ENCODE measurements around the gene CUBN. TPM values are rescaled to one million over a fixed set of nuclear protein-coding genes. Genes with fewer than 3 reads are reported as not detected.

CUBN gene
- total and polyA plus RNA-seq, 10 of the 15 experiments (the other 5 are each of a cell fraction or from before 2014, with no cell fraction given) = under 0.01 to 0.14 (median 0.02) TPM; not detected in 6

DNA sequence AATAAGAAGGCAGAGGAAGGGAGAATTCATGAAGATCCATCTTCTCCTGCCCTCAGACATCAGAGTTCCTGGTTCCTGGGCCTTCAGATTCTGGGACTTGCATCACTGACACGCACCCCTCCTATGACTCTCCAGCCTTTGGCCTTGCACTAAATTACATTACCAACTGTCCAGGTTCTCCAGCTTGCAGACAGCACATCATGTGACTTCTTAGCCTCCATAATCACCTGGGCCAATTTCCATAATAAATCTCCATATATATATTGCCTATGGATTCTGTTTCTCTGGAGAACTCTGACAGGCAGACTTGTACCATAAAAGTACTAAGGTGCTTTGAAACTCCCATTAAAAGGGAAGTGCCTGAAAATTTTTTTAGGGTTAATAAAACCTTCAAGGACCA is 335.6 kb downstream of the CUBN start:
- 100% methylated on average over 1 of the region's 1 CpG for WGBS (ENCODE audit: insufficient coverage, insufficient replicate concordance, low lambda C conversion rate, missing lambda C conversion rate)
- in situ Hi-C loops (cut with MboI) = no loop called here
- intact Hi-C loops (cut with micrococcal nuclease; ENCODE audit: unreplicated experiment) = no loop called here
- H3K27ac ChIP-seq (ENCODE audit: control insufficient read depth, insufficient read depth) = no peak overlapping the region
- FAIRE-seq = no peak
- no peaks in the 10 kb centered on the region; the same call in 2 of the 3 replicates for H3K9me3 ChIP-seq (replicated peaks; ENCODE audit: control insufficient read depth, insufficient read depth, low read length)
- peaks cover 12% of the 10 kb centered on the region for H3K79me2 ChIP-seq (ENCODE audit: control insufficient read depth, insufficient read depth, low read length)
- no peak overlapping the region for H3K4me3 ChIP-seq
- H3K4me2 ChIP-seq (ENCODE audit: control insufficient read depth, insufficient read depth) = no peak overlapping the region
- H3K4me1 ChIP-seq (ENCODE audit: control insufficient read depth, insufficient read depth, low read length) = peaks cover 6% of the 10 kb centered on the region
- SMC1A ChIA-PET (ENCODE audit: uncharacterized antibody, unreplicated experiment) = interaction anchor here (0.7 to 2.4 kb wide), 2 partner anchors 12 to 207 kb away, joined by 3 to 8 read pairs; no protein-coding TSS in a partner anchor
- H2AFZ ChIP-seq (ENCODE audit: control insufficient read depth, low read depth, low read length) = no peak overlapping the region
- ATAC-seq = no peak
- H4K20me1 ChIP-seq (ENCODE audit: control insufficient read depth, insufficient read depth) = no peaks in the 10 kb centered on the region
- no peaks in the 10 kb centered on the region for H3K27me3 ChIP-seq (replicated peaks in 1 of 2; ENCODE audit: control insufficient read depth in 2 of 2, insufficient read depth in 2 of 2, low read length in 1 of 2)
- CTCF ChIA-PET = interaction anchor here (2.0 kb wide), 1 partner anchor 15 kb away, joined by 7 read pairs; no protein-coding TSS in a partner anchor
- no TSS peak for BruUV-seq (replicated peaks)
- no peak for DNase-seq (ENCODE audit: low read depth, low spot score)
- H3K9ac ChIP-seq (ENCODE audit: control insufficient read depth, insufficient read depth, low read length) = no peak overlapping the region
- H3K36me3 ChIP-seq (ENCODE audit: control insufficient read depth in 2 of 2, insufficient read depth in 2 of 2, low read length in 1 of 2) = peaks cover 0 to 5% of the 10 kb centered on the region in 2 experiments; a peak in 2 of 4 replicates
- POLR2A ChIA-PET = no interaction called here
- RAD21 ChIA-PET (ENCODE audit: unreplicated experiment) = interaction anchor here (1.6 kb wide), 1 partner anchor 15 kb away, joined by 7 read pairs; no protein-coding TSS in a partner anchor
- no peak for TF ChIP-seq IKZF1 (conservative IDR thresholded peaks at IDR 0.05)
- TF ChIP-seq EZH2 (IDR thresholded peaks at IDR 0.05; ENCODE audit: borderline replicate concordance, control insufficient read depth, low read depth, low read length) = no peak
- TF ChIP-seq, protein P1, sequence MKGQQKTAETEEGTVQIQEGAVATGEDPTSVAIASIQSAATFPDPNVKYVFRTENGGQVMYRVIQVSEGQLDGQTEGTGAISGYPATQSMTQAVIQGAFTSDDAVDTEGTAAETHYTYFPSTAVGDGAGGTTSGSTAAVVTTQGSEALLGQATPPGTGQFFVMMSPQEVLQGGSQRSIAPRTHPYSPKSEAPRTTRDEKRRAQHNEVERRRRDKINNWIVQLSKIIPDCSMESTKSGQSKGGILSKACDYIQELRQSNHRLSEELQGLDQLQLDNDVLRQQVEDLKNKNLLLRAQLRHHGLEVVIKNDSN (IDR thresholded peaks at IDR 0.05; ENCODE audit: borderline replicate concordance, extremely low read length, insufficient read depth, low read depth, low read length) = no peak
- no peak for TF ChIP-seq BACH1 (IDR thresholded peaks at IDR 0.05; ENCODE audit: borderline replicate concordance)
- TF ChIP-seq KAT2A (conservative IDR thresholded peaks at IDR 0.05; ENCODE audit: control insufficient read depth, low read depth, low read length) = no peak
- TF ChIP-seq HCFC1 (IDR thresholded peaks at IDR 0.05; ENCODE audit: low read length) = no peak
- TF ChIP-seq, protein P2, sequence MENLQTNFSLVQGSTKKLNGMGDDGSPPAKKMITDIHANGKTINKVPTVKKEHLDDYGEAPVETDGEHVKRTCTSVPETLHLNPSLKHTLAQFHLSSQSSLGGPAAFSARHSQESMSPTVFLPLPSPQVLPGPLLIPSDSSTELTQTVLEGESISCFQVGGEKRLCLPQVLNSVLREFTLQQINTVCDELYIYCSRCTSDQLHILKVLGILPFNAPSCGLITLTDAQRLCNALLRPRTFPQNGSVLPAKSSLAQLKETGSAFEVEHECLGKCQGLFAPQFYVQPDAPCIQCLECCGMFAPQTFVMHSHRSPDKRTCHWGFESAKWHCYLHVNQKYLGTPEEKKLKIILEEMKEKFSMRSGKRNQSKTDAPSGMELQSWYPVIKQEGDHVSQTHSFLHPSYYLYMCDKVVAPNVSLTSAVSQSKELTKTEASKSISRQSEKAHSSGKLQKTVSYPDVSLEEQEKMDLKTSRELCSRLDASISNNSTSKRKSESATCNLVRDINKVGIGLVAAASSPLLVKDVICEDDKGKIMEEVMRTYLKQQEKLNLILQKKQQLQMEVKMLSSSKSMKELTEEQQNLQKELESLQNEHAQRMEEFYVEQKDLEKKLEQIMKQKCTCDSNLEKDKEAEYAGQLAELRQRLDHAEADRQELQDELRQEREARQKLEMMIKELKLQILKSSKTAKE (IDR thresholded peaks at IDR 0.05; ENCODE audit: low read depth, poor library complexity, severe bottlenecking) = no peak
- TF ChIP-seq SUPT20H (IDR thresholded peaks at IDR 0.05; ENCODE audit: borderline replicate concordance, control insufficient read depth, low read depth, low read length) = no peak
- TF ChIP-seq, protein P3, sequence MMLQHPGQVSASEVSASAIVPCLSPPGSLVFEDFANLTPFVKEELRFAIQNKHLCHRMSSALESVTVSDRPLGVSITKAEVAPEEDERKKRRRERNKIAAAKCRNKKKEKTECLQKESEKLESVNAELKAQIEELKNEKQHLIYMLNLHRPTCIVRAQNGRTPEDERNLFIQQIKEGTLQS (IDR thresholded peaks at IDR 0.05; ENCODE audit: borderline replicate concordance, extremely low read depth, low read depth, low read length) = no peak
- TF ChIP-seq NR2C2 (IDR thresholded peaks at IDR 0.05; ENCODE audit: borderline replicate concordance, control insufficient read depth, insufficient read length, low read depth) = no peak
- no peak for TF ChIP-seq BCL11A (IDR thresholded peaks at IDR 0.05; ENCODE audit: low read depth, low read length)
- no peak for TF ChIP-seq CREM (IDR thresholded peaks at IDR 0.05; ENCODE audit: low read depth)
- no peak for TF ChIP-seq LARP7 (IDR thresholded peaks at IDR 0.05)
- TF ChIP-seq, protein P4, sequence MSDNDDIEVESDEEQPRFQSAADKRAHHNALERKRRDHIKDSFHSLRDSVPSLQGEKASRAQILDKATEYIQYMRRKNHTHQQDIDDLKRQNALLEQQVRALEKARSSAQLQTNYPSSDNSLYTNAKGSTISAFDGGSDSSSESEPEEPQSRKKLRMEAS (IDR thresholded peaks at IDR 0.05; ENCODE audit: low read depth, low read length) = no peak
- no peak for TF ChIP-seq NFXL1 (IDR thresholded peaks at IDR 0.05; ENCODE audit: borderline replicate concordance)
- no peak for TF ChIP-seq BRCA1 (IDR thresholded peaks at IDR 0.05; ENCODE audit: low read depth, low read length)
- TF ChIP-seq CEBPB (IDR thresholded peaks at IDR 0.05; ENCODE audit: borderline replicate concordance in 1 of 2, low read depth in 2 of 2, low read length in 2 of 2) = no peak

Data from GM12878 (cell line).